Astrocyte (in vitro differentiated cells and primary cell): Measurements from ENCODE around the gene TM2D1.

Experiments
- CTCF ChIP-seq: IDR thresholded peaks from 2 replicates; pipeline ENCODE4 v1.5.1; 2011; ENCODE audit warnings: low read depth, mild to moderate bottlenecking, inconsistent platforms, low read length, moderate library complexity; ENCODE audit not compliant: insufficient read depth
- EZH2 ChIP-seq: IDR thresholded peaks from 2 replicates; pipeline ENCODE4 v1.6.1; 2012; ENCODE audit warnings: mild to moderate bottlenecking, low read length, inconsistent platforms; ENCODE audit not compliant: insufficient read depth

GRCh38 chr1:61724506-61724812 is 482 bp downstream of the TM2D1 start:
- no peak for TF ChIP-seq CTCF
- TF ChIP-seq EZH2 = no peak
